Stimulated activated naive CD8-positive, alpha-beta T cell treated with anti-CD3 and anti-CD28 coated beads, Interleukin-15, amount 100 ng/mL, for 72 hours (primary cell): Measurements from ENCODE around the gene STPG2.
"Not testable (repeated sequence)": the region's sequence is repeated elsewhere in the genome, so short reads cannot be mapped to it uniquely, and the experiment has no call there.

ENCODE experiments used
- ATAC-seq: fragments of 150-1000 bp; cut with Tn5 transposase; 2 replicates; pipeline ENCODE4 v1.10.0; 2021; ENCODE audit warnings: mild to moderate bottlenecking, moderate library complexity
- DNase-seq, 2 donors: peaks; one replicate each; pipeline ENCODE4 v3.0.0; 2021 to 2022
- H3K27ac Mint-ChIP-seq, 2 donors: one replicate each; pipeline ENCODE4 v1.8.0; 2022; ENCODE audit warnings: mild to moderate bottlenecking in 2 of 2, mixed read lengths in 2 of 2, moderate library complexity in 2 of 2
- H3K27me3 Mint-ChIP-seq: one replicate; pipeline ENCODE4 v1.8.0; 2022; ENCODE audit warnings: mixed read lengths
- H3K4me1 Mint-ChIP-seq: one replicate; pipeline ENCODE4 v1.8.0; 2022; ENCODE audit warnings: mild to moderate bottlenecking, mixed read lengths
- H3K4me3 Mint-ChIP-seq, 2 donors: one replicate each; pipeline ENCODE4 v1.8.0; 2022; ENCODE audit warnings: mild to moderate bottlenecking in 2 of 2, mixed read lengths in 2 of 2, moderate library complexity in 1 of 2
- H3K9me3 Mint-ChIP-seq, 2 donors: one replicate each; pipeline ENCODE4 v1.8.0; 2022; ENCODE audit warnings: mixed read lengths in 2 of 2

Gene STPG2

GRCh38 chr4:97924341-97924958 is 218.8 kb downstream of the STPG2 start:
- Mint-ChIP-seq H3K4me3 (no peak overlapping the region), H3K9me3 (peaks cover 4 to 18% of the 10 kb centered on the region in 2 donors), H3K27me3 (no peaks in the 10 kb centered on the region), H3K4me1 (no peaks in the 10 kb centered on the region), H3K27ac (no peak overlapping the region)
- ATAC-seq: no peak
- DNase-seq: no peak

GRCh38 chr4:97923096-97923495 is 220.2 kb downstream of the STPG2 start:
- H3K27me3 Mint-ChIP-seq: no peaks in the 10 kb centered on the region
- no peak overlapping the region for H3K4me3 Mint-ChIP-seq
- H3K4me1 Mint-ChIP-seq: no peaks in the 10 kb centered on the region
- H3K9me3 Mint-ChIP-seq: peaks cover 4 to 16% of the 10 kb centered on the region in 2 donors
- DNase-seq (no peak), ATAC-seq (no peak)
- H3K27ac Mint-ChIP-seq: no peak overlapping the region

GRCh38 chr4:97917115-97917514 is 226.2 kb downstream of the STPG2 start:
- no peak overlapping the region for H3K27ac Mint-ChIP-seq
- ATAC-seq (no peak), DNase-seq (no peak)
- H3K4me3 Mint-ChIP-seq: no peak overlapping the region
- H3K27me3 Mint-ChIP-seq: no peaks in the 10 kb centered on the region
- peaks cover 11 to 29% of the 10 kb centered on the region in 2 donors for H3K9me3 Mint-ChIP-seq
- H3K4me1 Mint-ChIP-seq: no peaks in the 10 kb centered on the region

GRCh38 chr4:97912156-97912555 is 231.1 kb downstream of the STPG2 start:
- H3K9me3 Mint-ChIP-seq: peaks cover 11 to 27% of the 10 kb centered on the region in 2 donors
- H3K4me3 Mint-ChIP-seq: no peak overlapping the region
- ATAC-seq: no peak
- H3K27ac Mint-ChIP-seq: no peak overlapping the region
- no peaks in the 10 kb centered on the region for H3K27me3 Mint-ChIP-seq
- H3K4me1 Mint-ChIP-seq: no peaks in the 10 kb centered on the region
- no peak for DNase-seq

- Mint-ChIP-seq H3K4me1 (no peaks in the 10 kb centered on the region), H3K4me3 (no peak overlapping the region), H3K27ac (no peak overlapping the region), H3K9me3 (peaks cover 11 to 23% of the 10 kb centered on the region in 2 donors), H3K27me3 (no peaks in the 10 kb centered on the region)
- no peak for DNase-seq
- ATAC-seq: no peak
These were observed 231.9 kb downstream of the STPG2 start for GRCh38 chr4:97911236-97911906.

- Mint-ChIP-seq H3K4me3 (no peak overlapping the region), H3K4me1 (no peaks in the 10 kb centered on the region), H3K9me3 (peaks cover 1 to 18% of the 10 kb centered on the region in 2 donors), H3K27ac (no peak overlapping the region), H3K27me3 (no peaks in the 10 kb centered on the region)
- no peak for ATAC-seq
- no peak for DNase-seq
These were observed 233.3 kb downstream of the STPG2 start for GRCh38 chr4:97910005-97910404.

- not testable (repeated sequence) for H3K4me1 Mint-ChIP-seq, H3K27me3 Mint-ChIP-seq
These were observed 239.7 kb downstream of the STPG2 start for GRCh38 chr4:97903436-97904189.

GRCh38 chr4:97900229-97900628 is 243.0 kb downstream of the STPG2 start:
- no peak for DNase-seq
- no peaks in the 10 kb centered on the region for H3K4me1 Mint-ChIP-seq
- no peak overlapping the region for H3K4me3 Mint-ChIP-seq
- H3K27me3 Mint-ChIP-seq: no peaks in the 10 kb centered on the region
- peaks cover 4 to 14% of the 10 kb centered on the region in 2 donors for H3K9me3 Mint-ChIP-seq
- ATAC-seq: no peak
- H3K27ac Mint-ChIP-seq: no peak overlapping the region

More at GRCh38 chr4:97903436-97904189, 239.7 kb downstream of the STPG2 start:
- peaks cover 4 to 23% of the 10 kb centered on the region in 2 donors for H3K9me3 Mint-ChIP-seq
- not testable (repeated sequence) for ATAC-seq, H3K4me3 Mint-ChIP-seq, DNase-seq, H3K27ac Mint-ChIP-seq

- Mint-ChIP-seq H3K9me3 (peaks cover 0 to 7% of the 10 kb centered on the region in 2 donors), H3K4me1 (no peaks in the 10 kb centered on the region)
- no peak for ATAC-seq
These were observed 250.5 kb downstream of the STPG2 start for GRCh38 chr4:97892592-97893266.

GRCh38 chr4:97879942-97880341 is 263.3 kb downstream of the STPG2 start:
- Mint-ChIP-seq H3K4me3 (no peak overlapping the region), H3K4me1 (no peaks in the 10 kb centered on the region), H3K9me3 (peaks cover 26 to 32% of the 10 kb centered on the region in 2 donors), H3K27me3 (no peaks in the 10 kb centered on the region), H3K27ac (no peak overlapping the region)
- no peak for DNase-seq
- no peak for ATAC-seq

More at GRCh38 chr4:97892592-97893266, 250.5 kb downstream of the STPG2 start:
- no peaks in the 10 kb centered on the region for H3K27me3 Mint-ChIP-seq
- H3K27ac Mint-ChIP-seq: no peak overlapping the region
- H3K4me3 Mint-ChIP-seq: no peak overlapping the region
- DNase-seq: no peak

- H3K4me3 Mint-ChIP-seq: no peak overlapping the region
- DNase-seq (no peak), ATAC-seq (no peak)
- H3K27ac Mint-ChIP-seq: no peak overlapping the region
- no peaks in the 10 kb centered on the region for H3K4me1 Mint-ChIP-seq
- peaks cover 0 to 11% of the 10 kb centered on the region in 2 donors for H3K9me3 Mint-ChIP-seq
- no peaks in the 10 kb centered on the region for H3K27me3 Mint-ChIP-seq
These were observed 275.2 kb downstream of the STPG2 start for GRCh38 chr4:97868097-97868496.

GRCh38 chr4:97867557-97868091 is 275.7 kb downstream of the STPG2 start:
- Mint-ChIP-seq H3K27me3 (no peaks in the 10 kb centered on the region), H3K4me1 (no peaks in the 10 kb centered on the region), H3K9me3 (peaks cover 0 to 15% of the 10 kb centered on the region in 2 donors), H3K27ac (no peak overlapping the region), H3K4me3 (no peak overlapping the region)
- no peak for DNase-seq
- ATAC-seq: no peak

GRCh38 chr4:97866821-97867556 is 276.3 kb downstream of the STPG2 start:
- H3K4me3 Mint-ChIP-seq: no peak overlapping the region

GRCh38 chr4:97851115-97851514 is 292.2 kb downstream of the STPG2 start:
- Mint-ChIP-seq H3K27me3 (no peaks in the 10 kb centered on the region), H3K4me1 (no peaks in the 10 kb centered on the region), H3K27ac (no peak overlapping the region), H3K4me3 (no peak overlapping the region), H3K9me3 (peaks cover under 1 to 24% of the 10 kb centered on the region in 2 donors)
- DNase-seq: no peak
- no peak for ATAC-seq

More at GRCh38 chr4:97866821-97867556, 276.3 kb downstream of the STPG2 start:
- ATAC-seq (no peak), DNase-seq (no peak)
- Mint-ChIP-seq H3K9me3 (peaks cover 0 to 22% of the 10 kb centered on the region in 2 donors), H3K27me3 (no peaks in the 10 kb centered on the region), H3K4me1 (no peaks in the 10 kb centered on the region), H3K27ac (no peak overlapping the region)

- no peak overlapping the region for H3K27ac Mint-ChIP-seq
- no peaks in the 10 kb centered on the region for H3K27me3 Mint-ChIP-seq
- no peaks in the 10 kb centered on the region for H3K4me1 Mint-ChIP-seq
- no peak overlapping the region for H3K4me3 Mint-ChIP-seq
- ATAC-seq: no peak
- no peak for DNase-seq
- peaks cover 0 to 14% of the 10 kb centered on the region in 2 donors for H3K9me3 Mint-ChIP-seq
These were observed 297.5 kb downstream of the STPG2 start for GRCh38 chr4:97845758-97846157.
